ENCODE results near the gene ASCC1. TPM values are rescaled to one million over a fixed set of nuclear protein-coding genes. Genes with fewer than 3 reads are reported as not detected.

The ASCC1 gene
- total RNA-seq, 4 donors from 2014 or later = 18.7 to 28.4 (median 24.7) TPM

- Histone ChIP-seq H3K4me1 (peaks cover 44 to 66% (median 59%) of the 10 kb centered on the region in 3 donors), H3K27me3 (no peaks in the 10 kb centered on the region), H3K4me3 (no peak overlapping the region), H3K36me3 (no peaks in the 10 kb centered on the region), H3K9me3 (no peaks in the 10 kb centered on the region), H3K27ac (peak overlapping the region; percentile 71 to 96 (median 92))
- WGBS, 2 donors = 41 to 77% methylated on average over 4 of the region's 4 CpGs
- DNase-seq = no peak
- intact Hi-C loops (cut with DNase I) = loop anchor here (10.0 kb wide), 1 partner anchor 92 kb away; no protein-coding TSS in a partner anchor
- TF ChIP-seq CTCF (IDR thresholded peaks at IDR 0.05) (no peak), POLR2A (IDR thresholded peaks at IDR 0.05) (no peak)
Measured at GRCh38 chr10:72242675-72243074, 26.6 kb upstream of the ASCC1 start.

GRCh38 chr10:72241691-72242252, 25.7 kb upstream of the ASCC1 start:
- H3K27me3 ChIP-seq = no peaks in the 10 kb centered on the region
- no peak overlapping the region for H3K4me3 ChIP-seq
- DNase-seq = no peak
- 75 to 86% methylated on average over 5 to 6 of the region's 8 CpGs for WGBS, 2 donors
- peaks cover 39 to 57% (median 50%) of the 10 kb centered on the region in 3 donors for H3K4me1 ChIP-seq
- intact Hi-C loops (cut with DNase I) = loop anchor here (10.0 kb wide), 1 partner anchor 93 kb away; no protein-coding TSS in a partner anchor
- peak overlapping the region in 3 of 4 donors; percentile 89 to 96 (median 96) for H3K27ac ChIP-seq
- TF ChIP-seq POLR2A (IDR thresholded peaks at IDR 0.05) (no peak), CTCF (IDR thresholded peaks at IDR 0.05) (no peak)
- no peaks in the 10 kb centered on the region for H3K9me3 ChIP-seq
- peaks cover 0 to 7% (median 0%) of the 10 kb centered on the region in 3 donors for H3K36me3 ChIP-seq

GRCh38 chr10:72240371-72240770, 24.3 kb upstream of the ASCC1 start:
- Histone ChIP-seq H3K4me3 (no peak overlapping the region), H3K27me3 (no peaks in the 10 kb centered on the region), H3K4me1 (peaks cover 29 to 43% (median 36%) of the 10 kb centered on the region in 3 donors), H3K27ac (no peak overlapping the region), H3K9me3 (no peaks in the 10 kb centered on the region), H3K36me3 (peaks cover 0 to 21% (median 2%) of the 10 kb centered on the region in 3 donors)
- WGBS, 2 donors = 96 to 98% methylated on average over 6 to 7 of the region's 7 CpGs
- DNase-seq = no peak
- TF ChIP-seq CTCF (IDR thresholded peaks at IDR 0.05) = no peak
- no peak for TF ChIP-seq POLR2A (IDR thresholded peaks at IDR 0.05)
- intact Hi-C loops (cut with DNase I) = loop anchor here (10.0 kb wide), 1 partner anchor 94 kb away; no protein-coding TSS in a partner anchor

- WGBS, 2 donors = 71 to 92% methylated on average over 1 of the region's 1 CpG
- intact Hi-C loops (cut with DNase I) = no loop called here
Measured at GRCh38 chr10:72239409-72239808, 23.3 kb upstream of the ASCC1 start.

More at GRCh38 chr10:72239409-72239808, 23.3 kb upstream of the ASCC1 start:
- no peak overlapping the region for H3K4me3 ChIP-seq
- H3K9me3 ChIP-seq = no peaks in the 10 kb centered on the region
- peaks cover 0 to 30% (median 12%) of the 10 kb centered on the region in 3 donors for H3K36me3 ChIP-seq
- peaks cover 19 to 33% (median 26%) of the 10 kb centered on the region in 3 donors for H3K4me1 ChIP-seq
- no peak for TF ChIP-seq CTCF (IDR thresholded peaks at IDR 0.05)
- no peak for TF ChIP-seq POLR2A (IDR thresholded peaks at IDR 0.05)
- H3K27ac ChIP-seq = peak overlapping the region in 1 of 4 donors; percentile 5
- no peak for DNase-seq
- H3K27me3 ChIP-seq = no peaks in the 10 kb centered on the region
